Fibroblast of mammary gland (primary cell): Measurements from ENCODE around the gene PRR23B.

ENCODE experiments used
- DNase-seq: peaks from one replicate; pipeline ENCODE4 v3.0.0-alpha.2; 2010; ENCODE audit warnings: low read depth
- H3K4me3 ChIP-seq: 2 replicates; pipeline ENCODE4 v1.5.1; 2011; ENCODE audit warnings: low read depth, mild to moderate bottlenecking, low read length, moderate library complexity; ENCODE audit not compliant: control insufficient read depth
- CTCF ChIP-seq: conservative IDR thresholded peaks from 2 replicates; pipeline ENCODE4 v1.5.1; 2011; ENCODE audit warnings: low read depth, low read length, inconsistent platforms; ENCODE audit not compliant: control insufficient read depth, insufficient read depth

PRR23B gene

DNA sequence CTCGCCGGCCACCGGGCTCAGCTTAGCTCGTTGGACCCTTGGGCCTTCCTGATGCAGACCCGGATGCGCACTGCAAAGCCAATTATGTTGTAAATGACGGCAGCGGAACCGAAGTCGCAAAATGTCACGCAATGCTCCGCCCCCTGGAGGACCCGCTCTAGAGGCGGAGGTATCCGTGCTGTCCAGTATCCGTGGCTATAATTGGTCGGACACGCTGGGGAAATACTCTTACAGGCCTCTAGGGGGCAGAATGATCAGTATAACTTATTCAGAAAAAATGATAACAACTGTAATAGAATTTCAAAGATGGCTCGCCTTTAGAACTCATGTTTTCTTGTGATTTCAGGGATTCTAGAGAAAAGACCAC is at the start of gene PRR23B:
TSS of gene PRR23B (minus strand) at position 59 of the 367 bp plus-strand sequence. CDS start 265 bp downstream, outside the sequence.
- no peak within 1 kb of the TSS for H3K4me3 ChIP-seq
- DNase-seq: no peak
- peak; percentile 20 for TF ChIP-seq CTCF

- TF ChIP-seq CTCF: no peak
- DNase-seq: no peak
- H3K4me3 ChIP-seq: no peak overlapping the region
Observed at GRCh38 chr3:139062918-139063317, 42.2 kb upstream of the PRR23B start.

DNA sequence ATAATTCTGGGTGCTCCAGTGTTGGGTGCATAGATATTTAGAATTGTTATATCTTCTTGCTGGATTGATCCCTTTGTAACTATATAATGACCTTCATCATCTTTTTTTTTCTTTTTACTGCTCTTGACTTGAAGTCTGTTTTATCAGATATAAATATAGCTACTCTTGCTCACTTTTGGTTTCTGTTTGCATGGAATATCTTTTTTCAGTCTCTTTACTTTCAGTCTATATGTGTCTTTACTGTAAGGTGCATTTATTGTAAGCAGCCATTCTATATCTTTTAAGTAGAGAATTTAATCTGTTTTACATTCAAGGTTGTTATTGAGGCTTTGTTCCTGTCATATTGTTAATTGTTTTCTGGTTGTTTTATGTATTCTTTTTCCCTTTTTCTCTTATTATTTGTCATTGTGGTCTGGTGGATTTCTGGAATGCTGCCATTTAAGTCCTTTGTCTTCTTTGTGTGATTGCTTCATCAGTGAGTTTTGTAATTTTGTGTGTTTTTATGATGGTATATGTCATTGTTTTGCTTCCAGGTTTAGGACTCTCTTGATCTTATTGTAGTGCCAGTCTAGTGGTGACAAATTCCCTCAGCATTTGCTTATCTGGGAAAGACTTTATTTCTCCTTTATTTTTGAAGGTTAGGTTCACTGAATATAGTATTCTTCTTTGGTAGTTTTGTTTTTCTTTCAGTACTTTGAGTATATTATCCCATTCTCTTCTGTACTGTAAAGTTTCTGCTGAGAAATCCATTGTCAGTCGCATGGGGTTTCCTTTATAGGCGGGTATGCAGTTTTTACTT is 32.3 kb upstream of the PRR23B start:
- DNase-seq: peak; percentile 2
- no peak overlapping the region for H3K4me3 ChIP-seq
- no peak for TF ChIP-seq CTCF

DNA sequence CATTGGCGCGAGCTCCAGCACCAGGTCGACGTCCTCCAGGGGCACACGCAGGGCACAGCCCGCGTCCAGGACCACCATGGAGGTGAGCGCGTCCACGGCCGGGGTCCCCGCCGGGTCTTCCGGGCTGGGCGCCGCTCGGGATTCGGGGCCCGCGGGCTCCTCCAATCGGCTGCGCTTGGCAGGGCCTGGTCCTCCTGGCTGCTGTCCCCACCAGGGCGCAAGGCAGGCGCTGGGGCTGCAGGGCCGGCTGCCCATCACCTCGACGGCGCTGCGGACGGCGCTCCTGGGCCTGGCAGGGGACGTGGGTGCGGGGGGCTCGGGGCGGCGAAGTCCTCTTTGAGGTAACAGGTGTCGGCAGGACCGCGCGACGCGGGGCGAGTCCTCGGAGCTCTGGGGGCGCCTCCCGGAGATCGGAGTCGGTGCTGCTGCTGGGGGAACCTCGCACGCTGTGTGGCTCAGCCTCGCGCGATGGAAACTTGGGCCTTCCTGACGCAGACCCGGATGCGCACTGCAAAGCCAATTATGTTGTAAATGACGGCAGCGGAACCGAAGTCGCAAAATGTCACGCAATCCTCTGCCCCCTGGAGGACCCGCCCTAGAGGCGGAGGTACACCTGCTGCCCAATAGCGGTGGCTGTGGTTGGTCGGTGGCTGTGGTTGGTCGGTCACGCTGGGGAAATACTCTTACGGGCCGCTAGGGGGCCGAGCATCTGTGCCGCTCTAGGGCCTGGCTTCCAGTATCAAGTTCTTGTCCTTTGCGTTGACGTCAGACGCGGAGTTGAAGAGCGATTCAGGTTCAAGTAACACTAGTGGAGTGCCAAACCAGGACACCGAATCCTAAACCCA is 23.9 kb upstream of the PRR23B start, which contains the start of gene PRR23C:
TSS of gene PRR23C (minus strand) at position 527 of the 845 bp plus-strand sequence. CDS start at position 255, 272 bp downstream.
- DNase-seq: no peak
- no peak within 1 kb of the TSS for H3K4me3 ChIP-seq
- TF ChIP-seq CTCF: no peak

DNA sequence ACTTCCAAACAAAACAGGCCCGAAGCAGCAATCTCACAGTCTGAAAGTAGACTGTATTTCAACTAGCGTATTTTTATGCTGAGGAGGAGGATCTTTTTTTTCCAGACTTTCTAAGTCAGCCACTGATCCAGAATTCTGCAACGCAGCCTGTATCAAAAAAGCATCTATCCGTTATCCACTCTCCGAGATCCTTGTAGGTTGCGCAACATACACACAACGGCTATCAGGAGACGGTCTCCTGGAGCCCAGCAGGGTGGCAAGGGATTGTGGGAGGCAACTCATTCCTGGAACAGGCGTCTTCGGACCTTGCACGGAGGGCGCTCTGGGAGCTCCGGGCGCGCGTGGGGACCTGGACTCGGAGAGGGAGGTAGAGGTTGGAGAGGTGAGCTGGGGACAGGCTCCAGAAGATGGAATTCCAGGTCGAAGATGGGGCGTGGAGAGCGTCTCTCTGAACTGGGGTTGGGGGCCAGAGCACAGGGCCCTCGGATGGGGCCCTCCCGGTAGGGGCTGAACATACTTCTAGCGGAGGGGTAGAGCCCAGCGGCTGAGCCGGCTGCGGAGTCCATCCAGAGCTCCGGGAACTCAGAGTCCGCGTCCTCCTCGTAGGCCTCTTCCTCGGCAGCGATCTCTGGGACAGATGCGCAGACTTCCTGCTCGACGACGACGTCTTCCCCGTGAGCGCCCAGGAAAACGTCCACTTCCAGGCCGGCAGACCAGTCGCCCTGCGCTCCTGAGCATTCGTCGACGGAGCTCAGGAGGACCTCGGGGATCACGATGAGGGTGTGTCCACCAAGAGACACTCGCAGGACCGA is 23.0 kb upstream of the PRR23B start:
- no peak for TF ChIP-seq CTCF
- no peak for DNase-seq
- H3K4me3 ChIP-seq: no peak overlapping the region

DNA sequence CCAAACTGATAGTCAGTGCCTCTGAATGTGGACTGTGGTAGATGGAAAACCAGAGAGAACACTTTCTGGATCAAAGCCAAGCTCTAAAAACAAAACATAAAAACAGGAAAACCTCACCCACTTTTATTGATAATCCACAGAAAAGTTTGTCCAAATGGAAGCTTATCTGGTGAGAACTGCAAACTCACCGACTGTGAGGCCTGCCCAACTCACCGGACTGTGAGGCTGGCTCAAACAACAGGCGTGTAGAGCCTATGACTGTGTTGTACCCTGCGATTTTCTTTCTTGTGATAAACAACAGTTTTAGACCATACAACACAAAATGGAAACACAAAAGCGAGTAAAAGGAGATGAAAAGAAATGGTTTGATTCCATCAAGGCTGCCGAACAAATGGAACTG is 16.8 kb upstream of the PRR23B start:
- H3K4me3 ChIP-seq: no peak overlapping the region
- no peak for TF ChIP-seq CTCF
- no peak for DNase-seq
